HPDE6-E6E7 (cell line): ENCODE measurements around the gene ERP27.

Source experiments
- DNase-seq: peaks from one replicate; pipeline ENCODE4 v3.0.0; 2011; ENCODE audit warnings: missing footprints; ENCODE audit errors: extremely low spot score

Gene ERP27

DNA sequence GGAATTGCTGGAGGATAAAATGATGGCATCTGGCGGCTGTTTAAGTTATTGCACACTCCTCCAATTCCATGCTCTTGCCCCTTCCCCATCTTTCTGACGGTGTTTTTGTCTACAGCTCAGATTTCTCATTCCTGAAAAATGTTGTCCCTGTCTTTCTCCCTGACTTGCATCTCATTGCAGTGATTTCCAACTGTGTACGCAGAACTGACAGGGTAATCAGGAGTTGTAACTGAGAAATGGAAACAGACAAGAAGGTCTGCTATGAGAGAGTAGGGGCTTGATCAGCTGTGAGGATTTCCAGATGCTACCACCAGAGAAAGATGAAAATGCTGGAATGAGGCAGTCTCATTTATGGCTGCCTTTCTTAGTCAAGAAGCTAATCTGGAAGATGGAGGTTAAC lies 1.3 kb downstream of the ERP27 start:
- DNase-seq: no peak

DNA sequence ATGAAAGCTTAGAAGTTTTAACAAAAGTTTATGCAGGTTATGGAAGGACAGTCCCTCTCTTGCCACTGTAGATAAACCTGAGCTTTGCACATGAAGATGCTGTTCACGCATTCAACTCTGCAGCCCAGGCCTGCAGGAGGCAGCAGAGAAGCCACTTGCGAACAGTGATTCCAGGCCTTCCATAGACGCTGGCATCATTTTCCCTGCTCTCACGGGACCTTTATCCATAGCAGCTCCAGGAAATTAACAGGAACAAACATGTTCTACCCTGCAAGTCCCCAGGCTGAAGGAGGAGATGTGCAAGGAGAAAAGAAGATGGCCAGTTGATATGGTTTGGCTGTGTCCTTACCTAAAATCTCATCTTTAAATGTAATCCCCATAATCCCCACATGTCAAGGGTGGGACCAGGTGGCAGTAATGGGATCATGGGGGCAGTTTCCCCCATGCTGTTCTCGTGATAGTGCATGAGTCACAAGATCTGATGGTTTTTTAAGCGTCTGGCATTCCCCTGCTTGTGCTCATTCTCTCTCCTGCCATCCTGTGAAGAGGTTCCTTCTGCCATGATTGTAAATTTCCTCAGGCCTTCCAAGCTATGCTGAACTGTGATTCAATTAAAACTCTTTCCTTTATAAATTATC lies 2.0 kb downstream of the ERP27 start:
- DNase-seq: no peak

DNA sequence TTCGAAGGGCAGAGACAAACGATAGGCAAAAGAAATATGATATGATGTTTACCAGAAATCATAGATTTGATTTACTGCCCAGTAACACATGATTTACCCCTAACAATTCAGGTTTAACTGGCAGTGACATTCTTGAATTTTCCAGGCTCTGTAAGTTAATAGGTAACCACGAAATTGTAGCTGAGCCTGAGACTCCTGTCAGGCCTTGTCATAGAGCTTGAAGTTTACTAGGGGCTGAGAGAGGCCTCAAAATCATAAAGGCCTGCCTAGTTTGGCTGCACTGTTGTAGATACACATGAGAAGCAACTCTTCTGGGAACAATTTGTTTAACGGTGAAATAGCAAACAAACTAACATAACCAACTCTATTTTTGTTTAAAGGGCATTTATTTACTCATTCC lies 3.3 kb downstream of the ERP27 start:
- no peak for DNase-seq

DNA sequence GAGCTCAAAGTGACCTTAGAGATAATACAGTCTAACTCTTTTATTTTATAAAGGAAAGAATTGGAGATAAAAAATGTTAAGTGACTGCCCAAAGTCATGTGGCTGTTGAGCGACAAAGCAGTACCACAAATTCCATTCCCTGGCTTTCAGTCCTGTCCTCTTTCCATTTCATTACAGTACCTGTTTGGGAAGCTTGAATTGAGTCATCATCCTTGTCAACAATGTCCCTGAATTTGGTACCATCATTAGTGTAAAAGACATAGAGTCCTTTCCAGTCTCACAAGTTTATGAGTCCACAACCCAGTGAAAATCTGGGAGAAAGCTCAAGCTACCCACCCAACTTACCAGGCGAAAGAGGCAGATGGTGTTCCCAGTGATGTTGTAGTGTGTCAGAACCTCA lies 3.8 kb downstream of the ERP27 start:
- DNase-seq: no peak

DNA sequence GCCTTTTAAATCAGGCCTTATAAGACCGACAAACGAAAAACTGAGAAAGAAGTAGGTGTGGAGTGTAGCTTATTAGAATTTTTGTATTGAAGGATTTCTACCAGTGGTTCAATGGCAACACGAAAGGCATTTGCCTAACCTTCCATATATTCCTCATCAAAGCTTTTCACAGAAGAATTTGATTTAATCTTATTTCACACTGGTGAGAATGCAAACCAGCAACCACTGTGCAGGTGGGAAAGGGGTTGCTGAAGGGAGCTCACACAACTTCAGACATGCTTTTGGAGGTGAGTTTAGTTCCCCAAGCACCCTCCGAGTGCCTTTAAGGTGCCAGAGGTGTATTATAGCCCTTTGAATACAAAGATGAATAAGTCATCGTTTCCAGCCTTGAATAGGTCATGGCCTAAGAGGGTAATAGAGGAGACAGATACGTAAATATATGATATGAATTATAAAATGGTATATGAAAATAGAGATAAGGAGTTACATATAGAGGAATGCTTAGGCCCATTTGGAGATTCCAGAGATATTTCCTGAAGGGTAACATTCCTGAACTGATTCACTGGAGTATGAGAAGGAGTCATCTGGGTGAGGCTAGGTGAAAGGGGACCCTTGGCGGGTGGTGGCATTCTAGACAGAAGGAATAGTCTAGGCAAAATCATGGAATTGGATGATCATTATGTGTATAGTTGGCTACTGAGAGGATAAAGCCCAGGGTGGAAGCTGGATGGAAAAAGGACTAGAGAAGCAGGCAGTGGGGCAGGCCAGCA lies 6.4 kb downstream of the ERP27 start:
- DNase-seq: no peak

DNA sequence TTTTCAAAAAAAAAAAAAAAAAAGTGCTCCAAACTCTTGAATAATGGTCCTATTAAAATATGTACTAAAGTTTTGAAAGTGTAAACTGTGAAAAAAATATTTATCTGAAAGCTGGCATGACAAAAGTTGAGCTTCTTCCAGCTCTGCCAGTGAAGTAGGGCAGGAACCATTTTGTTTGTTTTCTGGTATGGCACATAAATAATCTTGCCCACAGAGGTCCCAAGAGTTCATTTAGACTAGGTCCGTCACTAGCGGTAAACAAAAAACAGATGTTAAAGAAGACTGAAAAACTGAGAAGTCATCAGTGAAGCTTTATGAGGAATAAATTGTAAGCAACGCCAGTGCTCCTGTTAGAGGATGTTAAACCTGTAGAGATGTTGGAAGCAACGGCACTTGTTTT lies 7.0 kb downstream of the ERP27 start:
- no peak for DNase-seq

DNA sequence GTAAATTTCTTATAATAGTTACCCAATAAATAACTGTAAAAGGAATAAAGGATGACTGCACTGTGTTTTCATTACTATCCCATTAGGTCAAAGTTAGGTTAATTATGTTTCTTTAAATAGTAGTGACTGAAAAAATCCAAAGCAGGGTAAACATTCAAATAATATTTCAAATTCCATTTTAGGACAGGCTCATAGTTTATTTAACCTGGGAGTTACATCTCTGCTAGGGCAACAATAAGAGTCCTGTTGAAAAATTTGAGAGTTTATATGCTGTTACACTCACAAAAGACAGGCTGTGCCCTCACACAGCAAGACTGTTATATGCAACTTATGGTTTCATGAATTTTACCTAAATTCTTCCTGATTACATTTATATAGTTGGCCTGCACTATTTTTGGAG lies 8.0 kb downstream of the ERP27 start:
- DNase-seq: no peak

DNA sequence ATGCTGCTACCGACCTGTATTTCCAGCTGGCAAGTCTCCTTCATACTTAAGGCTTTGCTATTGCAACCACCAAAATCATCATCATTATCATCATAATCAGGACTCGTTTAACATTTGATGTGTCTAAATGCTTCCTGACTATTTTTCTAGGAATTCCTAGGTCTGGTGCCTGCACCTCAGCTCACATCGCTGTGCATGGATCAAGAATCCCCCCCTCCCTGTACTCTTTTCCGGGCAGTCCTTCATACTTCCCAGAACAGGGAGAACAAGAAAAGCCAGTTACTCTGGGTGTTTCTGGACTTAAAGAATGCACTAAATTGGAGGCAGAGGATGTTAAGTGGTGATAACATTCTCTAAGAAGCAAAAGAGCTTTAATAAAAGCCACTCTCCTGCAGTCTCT lies 9.4 kb downstream of the ERP27 start:
- peak; percentile 77 for DNase-seq

DNA sequence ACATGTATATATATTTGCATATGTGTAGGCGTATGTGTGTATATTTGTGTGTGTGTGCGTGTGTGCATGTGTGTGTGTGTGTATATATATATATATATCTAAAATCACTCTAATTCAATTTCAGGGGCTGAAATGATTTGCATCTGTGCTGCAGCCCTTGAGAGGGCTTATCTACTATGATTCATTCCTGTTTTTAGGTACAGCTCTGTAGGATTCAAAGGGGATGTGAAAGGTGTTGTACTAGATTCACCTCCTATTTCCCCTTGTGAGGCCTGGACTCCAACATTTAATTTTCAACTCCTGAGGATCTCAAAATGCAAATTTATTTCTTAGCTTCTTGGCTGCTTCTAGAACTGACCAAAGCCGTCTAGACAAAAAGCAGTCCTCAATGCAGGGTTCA lies 11.1 kb downstream of the ERP27 start:
- DNase-seq: no peak

DNA sequence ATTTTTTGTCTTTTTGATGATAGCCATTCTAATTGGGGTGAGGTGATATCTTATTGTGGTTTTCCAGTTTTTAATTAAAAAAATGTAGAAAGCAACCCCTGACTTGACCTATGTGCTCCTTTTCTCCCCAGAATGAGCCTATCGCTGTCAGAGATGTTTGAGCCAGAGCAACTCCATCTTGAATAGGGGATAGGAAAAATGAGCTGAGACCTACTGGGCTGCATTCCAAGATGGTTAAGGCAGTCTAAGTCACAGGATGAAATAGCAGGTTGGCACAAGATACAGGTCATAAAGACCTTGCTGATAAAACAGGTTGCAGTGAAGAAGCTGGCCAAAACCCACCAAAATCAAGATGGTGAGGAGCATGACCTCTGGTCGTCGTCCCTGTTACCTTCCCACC lies 13.8 kb downstream of the ERP27 start:
- DNase-seq: no peak

DNA sequence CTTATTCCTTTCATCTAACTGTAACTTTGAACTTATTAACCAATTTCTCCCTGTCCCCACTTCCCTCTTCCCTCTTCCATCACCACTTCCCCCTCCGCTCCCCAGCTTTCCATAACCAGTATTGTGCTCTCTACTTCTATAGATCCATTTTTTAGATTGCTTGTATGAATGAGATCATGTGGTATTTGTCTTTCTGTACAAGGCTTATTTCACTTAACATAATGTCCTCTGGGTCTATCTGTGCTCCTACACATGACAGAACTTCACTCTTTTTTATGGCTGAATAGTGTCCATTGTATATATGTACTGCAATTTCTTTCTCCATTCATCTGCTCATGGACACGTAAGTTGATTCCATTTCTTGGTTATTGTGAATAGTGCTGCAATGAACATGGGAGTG lies 14.4 kb downstream of the ERP27 start:
- no peak for DNase-seq

DNA sequence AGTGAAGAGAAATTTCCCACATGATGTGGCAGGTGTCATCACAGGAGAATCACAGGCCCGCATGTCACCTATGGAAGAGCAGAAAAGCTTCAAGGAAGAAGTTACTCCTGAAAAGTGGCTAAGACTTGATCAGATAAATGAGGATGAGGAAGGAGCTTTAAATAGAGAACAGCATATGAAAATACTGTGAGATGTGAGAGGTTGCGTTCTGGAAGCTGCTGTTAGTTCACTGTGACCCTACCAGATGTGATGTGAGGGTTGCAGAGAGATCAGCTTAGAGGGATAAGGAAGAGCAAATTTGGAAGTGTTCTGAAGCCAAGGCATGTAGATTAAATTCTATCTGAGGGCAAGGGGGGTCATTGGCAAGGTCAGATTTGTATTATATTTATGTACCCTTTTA lies 17.1 kb downstream of the ERP27 start:
- DNase-seq: no peak

DNA sequence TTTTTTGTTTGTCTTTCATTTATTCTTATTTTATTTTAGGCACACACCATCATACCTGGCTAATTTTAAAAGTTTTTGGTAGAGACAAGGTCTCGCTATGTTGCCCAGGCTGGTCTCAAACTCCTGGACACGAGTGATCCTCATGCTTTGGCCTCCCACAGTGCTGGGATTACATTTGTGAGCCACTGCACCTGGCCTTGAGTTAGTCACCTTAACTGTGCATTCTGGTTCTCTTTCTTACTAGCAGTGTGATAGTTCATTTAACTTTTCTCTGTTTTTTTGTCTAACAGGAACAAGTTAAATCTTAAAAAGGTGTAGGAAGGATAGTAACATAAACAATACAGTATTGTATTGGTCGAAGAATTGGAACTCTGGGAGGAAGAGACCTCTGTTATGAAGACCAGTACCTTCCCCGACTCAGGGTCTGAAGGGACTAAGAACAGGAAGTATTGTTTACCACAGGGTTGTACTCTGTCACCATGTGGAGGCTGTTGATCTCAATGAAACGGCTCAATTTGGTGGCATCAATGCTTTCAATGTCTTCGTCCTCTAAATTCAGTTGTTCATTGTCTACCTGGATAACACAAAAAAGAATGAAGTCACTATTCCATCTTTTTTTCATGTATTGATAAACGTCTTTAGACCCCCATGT lies 17.7 kb downstream of the ERP27 start:
- no peak for DNase-seq

DNA sequence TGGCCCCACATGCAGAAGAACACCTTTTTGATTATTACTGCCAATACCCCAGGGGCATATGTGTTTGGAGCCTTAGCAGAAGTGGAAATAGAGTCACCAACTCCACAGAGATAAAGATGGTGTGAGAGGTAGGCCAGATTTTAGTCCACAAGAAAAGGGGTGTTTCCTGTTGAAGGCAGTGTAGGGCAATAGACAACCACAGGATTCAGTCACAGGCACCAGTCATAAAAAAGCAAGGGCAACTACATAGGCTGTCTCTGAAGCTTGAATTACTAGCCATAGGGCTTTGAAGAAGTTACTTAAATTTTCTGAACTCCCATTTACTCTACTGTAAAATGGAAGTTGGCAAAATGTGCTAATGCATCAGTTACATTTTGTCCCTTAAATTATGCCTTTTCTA lies 18.9 kb downstream of the ERP27 start:
- no peak for DNase-seq

DNA sequence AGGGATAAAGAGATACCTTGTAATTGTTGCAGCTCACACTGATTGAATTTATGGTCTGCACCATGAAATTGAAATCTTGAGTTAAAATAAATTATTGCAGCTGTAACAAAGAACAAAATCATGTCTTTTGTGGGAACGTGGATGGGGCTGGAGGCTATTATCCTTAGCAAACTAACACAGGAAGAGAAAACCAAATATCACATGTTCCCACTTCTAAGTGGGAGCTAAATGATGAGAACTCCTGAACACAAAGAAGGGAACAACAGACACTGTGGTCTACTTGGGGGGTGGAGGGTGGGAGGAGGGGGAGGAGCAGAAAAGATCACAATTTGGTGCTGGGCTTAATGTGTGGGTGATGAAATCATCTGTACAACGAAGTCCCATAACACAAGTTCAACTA lies 22.6 kb downstream of the ERP27 start:
- DNase-seq: no peak

DNA sequence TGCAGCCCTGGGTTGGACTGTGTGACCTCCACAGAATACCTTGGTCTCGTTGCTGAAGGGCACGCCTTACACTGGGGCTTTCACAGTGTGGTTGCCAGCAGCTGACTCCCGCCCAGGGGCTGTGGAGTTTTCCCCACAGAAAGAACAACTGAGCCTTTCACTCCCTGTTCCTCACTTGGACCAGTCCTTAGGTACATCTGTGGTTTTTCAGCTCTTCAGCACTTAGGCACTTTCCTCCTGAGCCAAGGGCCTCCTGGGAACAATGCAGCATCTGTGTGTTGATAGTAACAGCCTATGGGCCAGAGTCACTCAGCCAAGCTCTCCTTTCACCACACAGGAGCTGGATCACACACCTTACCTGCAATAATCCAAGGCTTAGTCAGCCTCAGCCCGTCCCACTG lies 25.0 kb downstream of the ERP27 start:
- peak; percentile 31 for DNase-seq

DNA sequence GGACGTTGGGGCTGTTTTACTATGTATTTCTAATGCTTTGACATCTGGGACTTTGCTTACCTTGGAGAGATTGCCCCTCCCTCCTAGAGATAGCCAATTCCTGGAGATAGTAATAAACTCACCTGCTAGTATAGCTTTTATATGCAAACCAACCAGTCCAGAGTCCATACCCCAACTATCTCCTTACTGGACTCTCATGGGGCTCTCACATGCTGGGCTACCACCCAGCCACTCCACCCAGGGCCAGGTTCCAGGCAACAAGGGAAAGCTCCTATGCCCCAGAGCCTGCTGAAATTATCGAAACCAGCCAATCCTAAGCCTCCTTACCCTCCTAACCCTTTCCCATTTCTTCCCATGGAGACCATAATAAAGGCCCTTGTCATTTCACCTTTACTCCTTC lies 27.2 kb downstream of the ERP27 start:
- DNase-seq: no peak

DNA sequence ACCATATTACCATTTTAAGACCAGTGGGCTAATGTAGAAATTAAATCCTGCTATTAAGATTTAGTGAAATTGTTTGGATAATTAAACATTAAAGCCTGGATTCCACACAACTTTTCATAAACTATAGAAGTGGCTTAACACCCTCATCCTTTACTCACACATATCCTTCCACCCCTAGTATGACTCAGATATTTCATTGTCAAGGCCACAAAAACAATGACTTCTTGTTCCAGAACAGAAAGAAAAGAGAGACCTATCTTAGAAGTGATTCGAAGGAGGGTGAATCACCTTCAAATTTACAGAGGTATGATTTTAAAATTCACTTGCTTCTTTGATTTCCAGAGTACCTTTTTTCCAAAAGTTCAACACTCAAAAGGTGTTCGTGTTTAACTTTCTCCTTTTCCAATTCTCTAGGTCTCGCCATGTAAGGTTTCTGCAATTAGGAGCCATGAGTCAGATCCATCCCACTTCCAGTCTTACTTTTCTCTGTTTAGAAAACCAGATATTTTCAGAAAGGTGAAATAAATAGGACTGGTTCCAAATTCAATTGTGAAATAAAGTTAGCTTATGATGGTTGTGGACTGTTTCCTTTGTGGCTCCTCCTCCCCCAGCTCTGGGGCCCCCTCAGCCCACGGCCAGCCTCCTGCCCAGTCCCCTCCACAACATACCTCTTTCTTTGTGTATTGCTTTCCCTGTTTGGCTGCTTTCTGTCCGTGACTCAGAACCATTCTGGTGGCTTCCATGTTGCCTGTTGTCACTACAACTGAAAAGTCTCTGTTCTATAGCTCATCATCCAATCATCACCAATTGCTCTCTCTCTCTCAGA lies 28.0 kb downstream of the ERP27 start:
- peak; percentile 60 for DNase-seq

DNA sequence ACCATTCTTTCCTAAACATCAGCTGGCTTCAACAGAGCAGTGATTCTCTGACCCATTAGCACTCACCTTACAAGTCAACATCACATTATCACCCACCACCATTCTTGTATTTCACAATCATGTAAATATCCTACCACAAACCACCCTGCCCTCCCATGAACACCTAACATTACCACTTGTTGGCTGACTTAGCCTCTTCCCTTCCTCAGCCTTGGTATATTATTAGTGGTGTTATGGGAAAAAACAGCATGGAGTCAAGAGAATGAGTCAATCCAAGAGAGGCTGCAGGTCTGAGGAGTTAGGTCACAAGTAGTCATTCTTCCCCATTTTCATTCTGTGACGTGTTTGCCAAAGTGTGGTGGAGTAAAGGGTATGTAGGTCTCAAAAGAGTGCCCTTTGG lies 30.4 kb downstream of the ERP27 start:
- DNase-seq: no peak

DNA sequence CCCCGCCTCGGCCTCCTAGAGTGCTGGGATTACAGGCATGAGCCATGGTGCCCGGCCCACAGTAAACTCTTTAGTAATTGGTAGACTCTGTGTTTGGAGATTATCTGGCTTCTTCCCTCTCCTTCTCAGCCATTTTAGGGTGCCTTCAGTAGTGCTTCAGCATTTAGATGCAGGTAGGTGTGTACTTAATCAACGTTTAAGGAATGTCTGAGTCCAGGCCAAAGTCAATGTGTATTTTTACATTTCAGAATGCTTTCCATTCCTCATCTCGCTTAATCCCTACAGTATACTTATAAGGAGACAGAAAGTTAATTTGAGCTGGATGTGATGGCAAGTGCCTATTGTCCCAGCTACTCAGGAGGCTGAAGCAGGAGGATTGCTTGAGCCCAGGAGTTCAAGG lies 32.2 kb downstream of the ERP27 start:
- no peak for DNase-seq

DNA sequence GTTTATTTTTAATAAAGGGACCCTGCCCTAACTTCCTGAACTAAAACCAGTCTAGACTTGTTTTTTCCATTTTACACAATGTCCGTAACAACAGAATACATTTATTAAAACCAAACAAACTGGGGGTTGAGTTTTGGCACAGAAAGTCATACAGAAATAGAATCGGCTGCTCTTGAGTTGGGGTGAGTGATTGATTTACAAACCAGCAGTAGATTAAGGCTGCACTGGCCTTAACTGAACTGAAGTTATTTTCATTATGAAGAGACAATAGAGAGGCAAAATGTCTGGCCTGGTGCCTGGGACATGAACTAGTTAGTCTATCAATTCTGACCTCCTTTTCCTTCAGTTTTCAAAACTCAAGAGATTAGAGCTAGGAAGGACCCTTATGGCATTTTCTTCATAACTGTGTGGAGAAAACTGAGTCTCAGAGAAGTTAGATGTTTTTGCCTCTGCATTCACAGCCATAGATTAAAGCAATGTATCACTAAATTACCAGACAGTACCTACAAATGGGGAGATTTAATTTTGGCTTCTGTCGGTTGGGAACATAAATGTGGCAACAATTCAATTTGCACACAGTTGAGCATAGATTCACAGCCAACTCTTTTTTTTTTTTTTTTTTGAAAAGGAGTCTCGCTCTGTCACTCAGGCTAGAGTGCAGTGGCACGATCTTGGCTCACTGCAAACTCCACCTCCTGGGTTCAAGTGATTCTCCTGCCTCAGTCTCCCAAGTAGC lies 32.9 kb downstream of the ERP27 start:
- no peak for DNase-seq

DNA sequence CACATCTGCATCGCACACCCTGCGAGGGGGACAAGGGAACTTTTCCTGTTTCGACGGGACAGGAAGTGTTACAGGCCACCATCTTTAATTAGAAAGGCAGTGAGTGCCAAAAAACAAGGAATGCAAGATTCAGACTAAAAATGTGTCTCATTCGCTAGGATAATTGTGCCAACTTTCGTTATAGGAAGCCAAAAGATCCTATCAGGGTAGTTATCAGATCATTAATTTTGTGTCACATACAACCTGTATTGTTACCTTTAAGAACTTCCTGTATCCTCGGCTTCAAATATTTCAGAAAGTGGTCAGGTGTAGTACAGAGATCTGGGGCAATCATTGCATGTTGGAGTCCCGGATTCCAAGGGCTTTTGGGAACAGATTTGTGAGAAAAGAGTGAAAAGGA lies 33.5 kb downstream of the ERP27 start:
- no peak for DNase-seq
